HG02970 (cell line): Measurements from ENCODE around the gene SLC24A3.

ENCODE experiments used
- ATAC-seq: cut with Tn5 transposase; IDR thresholded peaks from one replicate; pipeline ENCODE4 v1.9.1; 2021; ENCODE audit warnings: mild to moderate bottlenecking, moderate library complexity, moderate number of reproducible peaks; ENCODE audit not compliant: unreplicated experiment, low FRiP score

The SLC24A3 gene

GRCh38 chr20:19412254-19412653 is 199.8 kb downstream of the SLC24A3 start:
- ATAC-seq: no peak

DNA sequence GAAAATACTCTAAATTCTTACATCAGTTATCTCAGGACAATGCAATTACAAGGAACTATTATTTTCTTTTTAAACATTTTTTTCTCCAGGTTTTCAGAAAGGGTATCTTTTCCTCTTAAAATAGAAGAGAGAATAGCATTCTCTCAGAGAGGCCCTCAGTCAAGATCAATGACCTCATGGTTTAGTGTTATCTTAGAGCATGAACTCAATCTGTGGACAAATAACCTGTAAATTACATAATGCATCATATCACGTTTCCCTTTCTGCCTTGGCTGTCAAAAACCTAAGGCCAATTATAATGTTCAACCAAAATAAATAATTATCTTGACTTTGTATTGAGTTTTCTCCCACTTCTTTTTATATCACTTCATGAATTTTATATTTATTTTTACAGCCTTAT is 202.2 kb downstream of the SLC24A3 start:
- ATAC-seq: no peak

DNA sequence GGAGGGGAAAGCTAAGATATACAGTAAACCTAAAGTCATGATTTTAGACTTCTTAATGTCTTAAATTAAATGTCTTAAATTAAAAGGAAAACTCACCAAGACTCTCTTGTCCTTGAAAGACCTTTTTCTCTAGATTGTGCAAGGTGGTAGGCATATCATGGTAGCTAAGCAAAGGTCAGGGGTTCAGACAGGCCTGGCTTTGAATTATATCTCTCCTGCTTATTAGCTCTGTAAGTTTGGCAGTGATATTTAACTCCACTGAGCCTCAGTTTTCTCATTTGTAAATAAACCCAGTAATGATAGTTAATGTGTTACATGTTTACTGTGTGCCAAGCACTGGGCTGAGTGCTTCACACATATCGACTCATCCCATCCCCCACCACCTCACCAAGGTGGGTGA is 203.3 kb downstream of the SLC24A3 start:
- no peak for ATAC-seq

GRCh38 chr20:19416627-19417026 is 204.2 kb downstream of the SLC24A3 start:
- no peak for ATAC-seq

DNA sequence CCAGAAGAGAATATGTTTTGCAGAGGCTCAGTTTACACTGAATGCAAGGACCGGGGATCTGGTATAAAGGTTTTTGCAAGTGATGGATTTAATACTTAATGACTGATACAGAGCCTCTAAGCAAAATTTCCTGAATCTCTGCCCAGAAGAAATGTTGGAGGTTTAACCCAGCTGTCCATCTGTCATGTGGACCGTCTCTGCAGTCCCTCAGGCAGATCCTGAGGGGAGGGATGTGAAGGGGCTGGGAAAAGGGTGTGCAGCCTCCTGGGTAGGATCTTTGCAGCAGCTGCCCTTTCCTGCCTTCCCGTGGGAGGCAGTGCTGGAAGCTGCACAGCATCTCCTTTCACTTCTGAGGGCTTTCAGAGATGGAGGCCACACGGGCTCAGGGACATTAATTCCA is 207.0 kb downstream of the SLC24A3 start:
- no peak for ATAC-seq

DNA sequence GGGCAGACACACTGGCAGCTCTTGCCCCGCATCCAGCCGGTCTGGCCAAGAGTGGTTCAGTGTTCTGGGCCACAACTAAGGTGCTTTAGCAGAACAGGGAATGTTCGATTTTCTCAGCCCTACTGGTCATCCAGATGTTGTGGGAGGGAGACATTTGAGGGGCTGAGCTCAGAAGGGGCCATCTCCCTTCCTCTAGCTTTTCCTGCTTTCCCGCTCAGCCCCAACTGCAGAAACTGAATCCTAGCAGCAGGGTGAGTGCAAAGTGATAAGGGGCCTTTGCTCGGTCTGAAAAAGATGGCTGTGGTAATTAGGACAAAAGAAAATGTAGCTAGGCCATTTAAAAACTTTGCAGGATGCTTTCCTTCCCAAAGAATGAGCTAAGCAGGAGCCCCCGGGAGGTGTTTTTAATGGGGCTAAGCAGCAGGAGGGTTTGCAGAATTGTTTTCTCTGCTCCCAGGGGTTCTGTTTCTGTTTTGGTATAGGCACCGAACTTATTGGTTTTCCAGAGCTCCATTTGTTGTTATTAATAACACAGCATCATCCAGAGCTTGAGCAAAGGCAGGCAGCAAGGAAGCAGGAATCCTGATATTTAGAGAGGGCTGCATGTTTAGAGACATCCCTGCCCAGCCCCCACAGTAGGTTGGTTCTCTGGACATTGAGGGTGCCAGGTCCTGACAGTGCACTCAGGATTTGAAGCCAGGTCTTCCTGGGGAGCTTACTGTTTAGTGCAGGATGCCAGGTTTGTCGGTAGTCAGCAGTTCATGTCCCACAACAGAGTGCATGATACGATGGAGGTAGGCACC is 210.9 kb downstream of the SLC24A3 start:
- no peak for ATAC-seq

GRCh38 chr20:19423900-19424620 is 211.6 kb downstream of the SLC24A3 start:
- ATAC-seq: no peak

GRCh38 chr20:19426356-19426755 is 213.9 kb downstream of the SLC24A3 start:
- no peak for ATAC-seq

DNA sequence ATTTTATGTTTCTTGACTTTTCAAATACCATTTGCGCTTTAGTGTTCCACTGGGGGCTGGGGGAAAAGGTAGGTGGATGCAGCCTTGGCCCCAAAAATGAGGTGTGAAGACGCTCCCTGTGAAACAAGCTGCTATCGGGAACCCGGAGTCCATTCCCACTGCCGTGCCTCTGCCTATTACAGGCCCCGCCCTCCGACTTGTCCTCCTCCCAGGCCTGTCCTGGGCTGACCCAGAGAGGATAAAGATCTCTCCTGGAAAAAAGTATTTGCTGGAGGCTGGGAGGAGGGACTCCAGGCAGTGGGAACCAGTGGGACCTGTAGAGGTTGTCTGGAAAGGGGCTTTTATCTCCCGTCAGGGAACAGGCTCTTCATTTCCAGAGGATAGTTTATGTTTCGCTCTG is 215.0 kb downstream of the SLC24A3 start:
- ATAC-seq: no peak

DNA sequence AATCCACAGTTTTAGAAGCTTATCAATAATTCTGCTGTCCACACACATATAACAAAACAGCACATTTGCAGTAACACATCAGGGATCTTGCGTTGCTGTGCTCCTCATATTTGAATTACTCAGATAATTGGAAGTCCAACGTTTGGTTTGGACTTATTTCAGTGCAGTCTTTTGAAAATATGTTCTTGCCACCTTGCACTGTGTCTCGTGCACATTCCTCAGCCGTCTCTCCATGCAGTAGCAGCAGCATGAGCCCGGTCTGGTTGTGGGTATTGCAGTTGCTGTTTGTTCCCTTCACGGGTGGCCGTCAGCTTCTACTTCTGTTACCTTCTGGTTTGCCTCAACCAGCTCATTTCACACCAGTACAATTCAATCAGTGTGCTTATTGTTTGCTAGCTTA is 215.5 kb downstream of the SLC24A3 start:
- ATAC-seq: no peak

DNA sequence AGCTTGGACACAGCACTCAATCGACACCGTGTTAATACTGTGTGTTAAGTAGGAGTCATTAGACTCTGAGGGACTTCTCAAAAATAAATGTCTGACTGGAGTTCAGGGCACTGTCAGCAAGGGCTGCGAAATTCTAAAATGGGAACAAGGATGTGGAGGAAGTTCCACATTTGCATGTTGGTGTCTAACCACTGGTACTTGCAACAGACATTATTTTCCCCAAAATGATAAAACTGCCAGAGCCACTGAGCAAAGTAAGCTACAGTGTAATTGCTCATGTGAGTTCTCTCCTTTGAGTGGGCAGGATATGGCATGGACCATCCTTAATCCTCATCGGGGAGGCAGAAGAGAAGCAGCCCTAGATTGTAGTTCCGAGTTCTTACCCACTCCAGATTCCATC is 215.9 kb downstream of the SLC24A3 start:
- no peak for ATAC-seq

GRCh38 chr20:19429538-19429937 is 217.1 kb downstream of the SLC24A3 start:
- ATAC-seq: no peak

DNA sequence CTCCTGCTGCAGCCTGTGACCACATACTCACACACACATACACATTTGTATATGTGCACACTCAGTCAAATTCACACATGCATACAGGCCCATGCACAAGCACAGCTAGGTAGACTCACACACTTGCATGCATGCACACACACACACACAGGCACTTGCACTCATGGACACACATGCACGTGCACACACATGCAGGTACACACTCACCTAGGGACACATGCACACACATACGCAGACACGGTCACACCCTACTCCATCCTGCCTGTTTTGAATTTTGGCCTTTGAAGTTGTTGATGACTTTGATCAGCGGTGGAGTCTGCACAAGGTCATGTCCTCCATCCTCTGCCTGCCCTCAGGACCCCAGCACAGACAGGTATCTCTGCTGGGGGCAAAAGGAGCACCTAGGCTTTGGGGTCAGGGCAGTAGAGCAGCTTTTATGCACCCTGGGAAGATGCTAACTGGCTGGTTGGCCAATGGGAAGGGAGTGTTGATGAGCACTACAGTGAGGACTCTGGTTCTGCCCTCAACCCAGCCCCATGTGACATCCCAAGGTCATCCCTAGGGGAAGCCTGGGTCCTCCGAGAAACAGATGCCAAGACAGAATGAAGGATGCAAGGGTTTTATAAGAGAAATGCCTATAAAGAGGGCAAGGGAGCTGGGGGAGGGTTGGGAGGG is 218.3 kb downstream of the SLC24A3 start:
- no peak for ATAC-seq

- no peak for ATAC-seq
These were observed 218.9 kb downstream of the SLC24A3 start for GRCh38 chr20:19431316-19431700.

- ATAC-seq: no peak
These were observed 219.5 kb downstream of the SLC24A3 start for GRCh38 chr20:19431906-19432305.

- ATAC-seq: no peak
These were observed 221.2 kb downstream of the SLC24A3 start for GRCh38 chr20:19433371-19434350.

DNA sequence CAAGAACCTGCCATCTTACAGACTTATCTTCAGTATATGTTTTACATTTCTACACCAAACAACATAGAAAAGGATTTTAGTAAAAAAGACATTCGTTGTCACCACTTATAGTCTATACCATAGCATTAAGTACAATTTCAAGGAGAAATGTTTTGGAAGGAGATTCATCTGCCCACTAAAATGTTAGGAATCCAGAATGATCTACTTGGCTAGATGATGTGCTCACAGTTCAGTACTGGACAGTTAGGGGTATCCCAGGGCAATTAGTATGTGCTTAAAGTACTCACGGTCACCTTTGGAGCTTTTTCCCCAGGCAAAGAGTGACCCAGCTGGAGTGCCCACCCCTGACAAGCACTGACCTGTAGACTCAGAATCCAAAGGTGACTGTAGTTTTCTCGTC is 222.9 kb downstream of the SLC24A3 start:
- no peak for ATAC-seq

DNA sequence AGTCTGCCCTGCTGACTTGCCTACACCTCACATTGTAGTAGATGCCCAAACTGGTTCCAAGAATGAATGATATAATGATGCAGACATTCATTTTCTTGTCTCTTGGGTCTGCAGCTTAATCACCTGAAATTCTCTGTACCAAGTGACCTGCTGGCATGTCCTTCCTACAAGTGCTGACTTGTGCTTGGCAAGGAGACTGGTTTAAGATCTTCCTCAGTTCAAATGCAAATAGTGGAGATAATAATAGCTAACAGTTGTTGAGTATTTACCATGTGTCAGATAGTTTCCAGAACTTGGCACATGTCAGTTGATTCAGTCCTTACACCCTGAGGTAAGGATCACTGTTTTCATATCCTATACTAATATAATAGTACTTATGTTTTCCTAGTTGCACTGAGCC is 223.4 kb downstream of the SLC24A3 start:
- no peak for ATAC-seq

GRCh38 chr20:19438488-19438887 is 226.0 kb downstream of the SLC24A3 start:
- ATAC-seq: no peak
